ENCODE data around the gene KIF21B.

DNA sequence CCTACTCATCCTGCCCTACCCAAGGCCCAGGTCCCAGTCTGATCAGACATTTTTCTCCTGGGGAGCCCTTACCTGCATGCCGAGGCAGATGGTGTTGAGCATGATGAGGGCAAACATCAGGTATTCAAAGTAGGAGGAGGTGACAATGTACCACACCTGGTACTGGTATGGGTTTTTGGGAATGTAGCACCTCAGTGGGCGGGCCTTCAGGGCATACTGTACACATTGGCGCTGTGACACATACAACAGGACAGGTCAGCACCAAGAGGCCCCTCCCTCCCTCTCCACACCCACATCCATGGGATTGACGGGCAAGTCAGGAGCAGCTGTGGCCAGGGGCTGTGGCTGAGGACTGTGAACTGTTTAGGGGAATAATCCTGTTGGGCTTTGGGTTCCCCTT, 37.1 kb upstream of the KIF21B start:
- TF ChIP-seq, protein P1, sequence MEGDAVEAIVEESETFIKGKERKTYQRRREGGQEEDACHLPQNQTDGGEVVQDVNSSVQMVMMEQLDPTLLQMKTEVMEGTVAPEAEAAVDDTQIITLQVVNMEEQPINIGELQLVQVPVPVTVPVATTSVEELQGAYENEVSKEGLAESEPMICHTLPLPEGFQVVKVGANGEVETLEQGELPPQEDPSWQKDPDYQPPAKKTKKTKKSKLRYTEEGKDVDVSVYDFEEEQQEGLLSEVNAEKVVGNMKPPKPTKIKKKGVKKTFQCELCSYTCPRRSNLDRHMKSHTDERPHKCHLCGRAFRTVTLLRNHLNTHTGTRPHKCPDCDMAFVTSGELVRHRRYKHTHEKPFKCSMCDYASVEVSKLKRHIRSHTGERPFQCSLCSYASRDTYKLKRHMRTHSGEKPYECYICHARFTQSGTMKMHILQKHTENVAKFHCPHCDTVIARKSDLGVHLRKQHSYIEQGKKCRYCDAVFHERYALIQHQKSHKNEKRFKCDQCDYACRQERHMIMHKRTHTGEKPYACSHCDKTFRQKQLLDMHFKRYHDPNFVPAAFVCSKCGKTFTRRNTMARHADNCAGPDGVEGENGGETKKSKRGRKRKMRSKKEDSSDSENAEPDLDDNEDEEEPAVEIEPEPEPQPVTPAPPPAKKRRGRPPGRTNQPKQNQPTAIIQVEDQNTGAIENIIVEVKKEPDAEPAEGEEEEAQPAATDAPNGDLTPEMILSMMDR (IDR thresholded peaks at IDR 0.05; ENCODE audit: low read depth, low read length) = no peak
- TF ChIP-seq EZH2phosphoT487 (IDR thresholded peaks at IDR 0.05; ENCODE audit: low read depth) = no peak

All from OCI-LY3 (cell line).